ENCODE results near the gene DGKZ. TPM values are rescaled to one million over a fixed set of nuclear protein-coding genes. Genes with fewer than 3 reads are reported as not detected.
A peak's percentile ranks its signal among the peaks of the same experiment; 100 is the strongest.

The DGKZ gene
- total and polyA plus RNA-seq, 2 of the 13 experiments (the other 11 are each of a cell fraction or from before 2014, with no cell fraction given): 15.8 to 20.7 TPM

DNA sequence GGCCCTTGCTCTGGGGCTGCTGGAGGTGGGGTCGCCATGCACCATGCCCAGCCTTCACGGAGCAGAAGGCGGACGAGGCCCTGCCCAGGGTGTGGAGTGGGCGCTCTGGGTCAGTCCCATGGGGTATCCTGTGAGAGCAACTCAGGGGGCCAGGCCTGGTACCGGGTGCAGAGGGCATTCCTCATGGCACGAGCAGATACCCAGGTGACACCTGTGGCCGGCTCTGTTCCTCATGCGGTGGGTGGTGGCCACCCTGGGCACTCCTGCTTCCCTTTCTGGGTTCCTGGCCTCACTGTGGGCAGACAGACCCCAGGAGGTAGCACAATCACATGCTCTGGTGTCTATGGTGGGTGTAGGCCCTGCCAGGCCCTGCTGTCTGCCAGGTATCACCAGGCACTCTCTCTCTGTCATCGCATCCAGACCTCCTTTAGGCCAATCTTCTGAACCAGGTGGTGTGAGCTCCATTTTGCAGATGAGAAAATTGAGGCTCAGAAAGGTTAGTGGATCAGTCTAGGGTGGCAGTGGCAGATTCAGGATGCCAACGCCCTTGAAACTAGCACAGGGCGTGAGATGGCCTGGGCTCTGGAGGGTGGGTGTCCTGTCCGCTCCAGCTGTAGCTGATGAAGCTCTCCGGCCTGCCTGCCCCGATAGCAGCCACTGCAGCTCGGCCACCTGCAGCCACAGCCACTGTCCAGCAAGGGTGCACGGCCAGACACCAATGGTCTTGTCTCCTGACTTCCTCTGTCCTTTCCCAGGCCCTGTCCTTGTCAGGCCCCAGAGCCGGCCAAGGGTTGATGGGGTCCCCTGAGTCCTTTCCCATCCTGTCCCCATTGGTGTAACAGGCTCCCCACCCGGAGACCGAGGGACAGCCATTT, 15.1 kb downstream of the DGKZ start:
- TF ChIP-seq ZNF629 (CRISPR knock-in tag; conservative IDR thresholded peaks at IDR 0.05) (peak; percentile 68), KLF12 (CRISPR knock-in tag; IDR thresholded peaks at IDR 0.05; ENCODE audit: borderline replicate concordance) (no peak)
- no TSS peak for BruUV-seq (replicated peaks)
- POLR2A ChIA-PET: no interaction called here
- CTCF ChIA-PET (ENCODE audit: low intra/inter-chr PET ratio, low total read pairs): no interaction called here
- H4K20me1 ChIP-seq (ENCODE audit: insufficient read depth, low read length): no peaks in the 10 kb centered on the region
- H3K79me2 ChIP-seq (ENCODE audit: insufficient read depth, low read length): no peaks in the 10 kb centered on the region
- WGBS (ENCODE audit: low lambda C conversion rate): 76% methylated on average over 3 of the region's 20 CpGs
- H3K36me3 ChIP-seq (replicated peaks in 1 of 2; ENCODE audit: control insufficient read depth in 1 of 2, insufficient read depth in 2 of 2, low read length in 2 of 2): no peaks in the 10 kb centered on the region
- FAIRE-seq (no peak), DNase-seq (ENCODE audit: low spot score) (no peak), ATAC-seq (no peak)
- H3K27ac ChIP-seq (ENCODE audit: extremely low read length, insufficient read depth, low read length): no peak overlapping the region
- H3K9ac ChIP-seq (ENCODE audit: insufficient read depth, low read depth, low read length): no peak overlapping the region
- in situ Hi-C loops (cut with HindIII; ENCODE audit: extremely low pct_ligation_motif_present, low pct_unique_long_range_greater_than_20kb) (no loop called here), intact Hi-C loops (cut with micrococcal nuclease; ENCODE audit: unreplicated experiment) (no loop called here)
- H3K4me1 ChIP-seq (ENCODE audit: insufficient read depth, low read length): peaks cover 5% of the 10 kb centered on the region; the same call in 1 of the 2 replicates
- no peaks in the 10 kb centered on the region for H3K9me3 ChIP-seq (ENCODE audit: low read length)
- no peak overlapping the region for H3K4me2 ChIP-seq (ENCODE audit: low read depth, low read length)
- H3K4me3 ChIP-seq (replicated peaks in 1 of 3; ENCODE audit: insufficient read depth in 1 of 3, low read depth in 2 of 3, low read length in 3 of 3): no peak overlapping the region
- no peaks in the 10 kb centered on the region for H3K27me3 ChIP-seq (ENCODE audit: control insufficient read depth in 1 of 2, insufficient read depth in 2 of 2, low read length in 2 of 2)
- no peak overlapping the region for H2AFZ ChIP-seq (ENCODE audit: low read length)

DNA sequence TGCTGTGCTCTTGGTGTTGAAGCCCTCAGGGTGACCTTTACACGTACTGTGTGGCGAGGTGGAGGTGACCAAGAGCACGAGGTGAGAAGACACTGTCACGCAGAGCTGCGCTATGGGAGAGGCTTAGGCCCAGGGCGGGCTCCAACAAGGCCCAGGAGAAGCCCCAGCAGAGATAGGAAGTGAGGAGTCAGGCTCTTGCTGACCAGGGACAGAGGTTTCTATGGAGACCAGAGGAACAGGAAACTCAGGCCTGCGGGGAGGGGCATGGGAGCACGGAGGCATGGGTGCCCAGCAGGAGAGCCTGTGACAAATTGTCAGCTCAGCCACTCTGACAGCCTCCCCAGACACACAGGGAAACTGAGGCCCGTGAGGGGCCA, 15.8 kb downstream of the DGKZ start:
- TF ChIP-seq ZNF205 (CRISPR knock-in tag; IDR thresholded peaks at IDR 0.05): no peak
- TF ChIP-seq ZNF501 (CRISPR knock-in tag; IDR thresholded peaks at IDR 0.05): no peak
- TF ChIP-seq RCOR2 (CRISPR knock-in tag; IDR thresholded peaks at IDR 0.05): no peak
- no peak for TF ChIP-seq ZNF207 (IDR thresholded peaks at IDR 0.05; ENCODE audit: borderline replicate concordance)
- no peak for TF ChIP-seq ELF4 (CRISPR knock-in tag; IDR thresholded peaks at IDR 0.05; ENCODE audit: borderline replicate concordance)
- TF ChIP-seq KDM1A (CRISPR knock-in tag; IDR thresholded peaks at IDR 0.05): no peak
- TF ChIP-seq RORA (CRISPR knock-in tag; IDR thresholded peaks at IDR 0.05): no peak
- no peak for TF ChIP-seq NFKBIZ (CRISPR knock-in tag; IDR thresholded peaks at IDR 0.05)
- no peak for TF ChIP-seq ZNF674 (CRISPR knock-in tag; IDR thresholded peaks at IDR 0.05; ENCODE audit: low read depth)
- TF ChIP-seq SOX13 (IDR thresholded peaks at IDR 0.05): no peak
- TF ChIP-seq SOX13 (CRISPR knock-in tag; conservative IDR thresholded peaks at IDR 0.05 in 1 of 2, IDR thresholded peaks at IDR 0.05 in 1 of 2): no peak
- TF ChIP-seq ISL2 (CRISPR knock-in tag; IDR thresholded peaks at IDR 0.05): no peak
- no peak for TF ChIP-seq KLF12 (CRISPR knock-in tag; IDR thresholded peaks at IDR 0.05; ENCODE audit: borderline replicate concordance)
- TF ChIP-seq SP4 (CRISPR knock-in tag; IDR thresholded peaks at IDR 0.05): no peak
- TF ChIP-seq, protein P1, sequence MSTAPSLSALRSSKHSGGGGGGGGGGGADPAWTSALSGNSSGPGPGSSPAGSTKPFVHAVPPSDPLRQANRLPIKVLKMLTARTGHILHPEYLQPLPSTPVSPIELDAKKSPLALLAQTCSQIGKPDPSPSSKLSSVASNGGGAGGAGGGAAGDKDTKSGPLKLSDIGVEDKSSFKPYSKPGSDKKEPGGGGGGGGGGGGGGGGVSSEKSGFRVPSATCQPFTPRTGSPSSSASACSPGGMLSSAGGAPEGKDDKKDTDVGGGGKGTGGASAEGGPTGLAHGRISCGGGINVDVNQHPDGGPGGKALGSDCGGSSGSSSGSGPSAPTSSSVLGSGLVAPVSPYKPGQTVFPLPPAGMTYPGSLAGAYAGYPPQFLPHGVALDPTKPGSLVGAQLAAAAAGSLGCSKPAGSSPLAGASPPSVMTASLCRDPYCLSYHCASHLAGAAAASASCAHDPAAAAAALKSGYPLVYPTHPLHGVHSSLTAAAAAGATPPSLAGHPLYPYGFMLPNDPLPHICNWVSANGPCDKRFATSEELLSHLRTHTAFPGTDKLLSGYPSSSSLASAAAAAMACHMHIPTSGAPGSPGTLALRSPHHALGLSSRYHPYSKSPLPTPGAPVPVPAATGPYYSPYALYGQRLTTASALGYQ (CRISPR knock-in tag; IDR thresholded peaks at IDR 0.05): no peak
- no peak for TF ChIP-seq ZNF556 (CRISPR knock-in tag; IDR thresholded peaks at IDR 0.05; ENCODE audit: borderline replicate concordance)
- no peak overlapping the region for H3K27ac ChIP-seq (ENCODE audit: extremely low read length, insufficient read depth, low read length)
- H3K4me1 ChIP-seq (ENCODE audit: insufficient read depth, low read length): peaks cover 9% of the 10 kb centered on the region
- no peaks in the 10 kb centered on the region for H3K27me3 ChIP-seq (ENCODE audit: control insufficient read depth in 1 of 2, insufficient read depth in 2 of 2, low read length in 2 of 2)
- no peak for FAIRE-seq
- no peak overlapping the region for H3K9ac ChIP-seq (ENCODE audit: insufficient read depth, low read depth, low read length)
- no peak overlapping the region for H3K4me2 ChIP-seq (ENCODE audit: low read depth, low read length)
- DNase-seq (ENCODE audit: low spot score): no peak
- H3K4me3 ChIP-seq (replicated peaks in 1 of 3; ENCODE audit: insufficient read depth in 1 of 3, low read depth in 2 of 3, low read length in 3 of 3): no peak overlapping the region
- no peaks in the 10 kb centered on the region for H3K9me3 ChIP-seq (ENCODE audit: low read length)
- CTCF ChIA-PET (ENCODE audit: low intra/inter-chr PET ratio, low total read pairs): no interaction called here
- in situ Hi-C loops (cut with HindIII; ENCODE audit: extremely low pct_ligation_motif_present, low pct_unique_long_range_greater_than_20kb) (no loop called here), intact Hi-C loops (cut with micrococcal nuclease; ENCODE audit: unreplicated experiment) (no loop called here)
- POLR2A ChIA-PET: interaction anchor here (0.5 kb wide), 1 partner anchor 121 kb away, joined by 3 read pairs; no protein-coding TSS in a partner anchor
- no peaks in the 10 kb centered on the region for H4K20me1 ChIP-seq (ENCODE audit: insufficient read depth, low read length)
- no peaks in the 10 kb centered on the region for H3K79me2 ChIP-seq (ENCODE audit: insufficient read depth, low read length)
- no peak for ATAC-seq
- BruUV-seq (replicated peaks): no TSS peak
- WGBS (ENCODE audit: low lambda C conversion rate): 89% methylated on average over 7 of the region's 9 CpGs
- H2AFZ ChIP-seq (ENCODE audit: low read length): no peak overlapping the region
- H3K36me3 ChIP-seq (replicated peaks in 1 of 2; ENCODE audit: control insufficient read depth in 1 of 2, insufficient read depth in 2 of 2, low read length in 2 of 2): 0 out of 5 replicates have a peak, but pooled peaks cover 0 to 3% of the 10 kb centered on the region in 2 experiments

All from HepG2 (cell line).